HL-60 (cell line): ENCODE measurements around the gene PRKRA.

Experiments
- CTCF ChIP-seq: IDR thresholded peaks from one replicate; pipeline ENCODE4 v1.5.1; 2011; ENCODE audit warnings: low read length, control low read depth, inconsistent platforms; ENCODE audit not compliant: insufficient read depth
- GABPA ChIP-seq: IDR thresholded peaks from 2 replicates; pipeline ENCODE4 v1.6.1; 2012; ENCODE audit warnings: low read depth
- POLR2AphosphoS5 ChIP-seq: IDR thresholded peaks from 2 replicates; pipeline ENCODE4 v1.6.1; 2012; ENCODE audit warnings: low read depth
- REST ChIP-seq: IDR thresholded peaks from 2 replicates; pipeline ENCODE4 v1.6.1; 2012; ENCODE audit warnings: low read depth; ENCODE audit not compliant: insufficient replicate concordance
- SPI1 ChIP-seq: IDR thresholded peaks from 2 replicates; pipeline ENCODE4 v1.6.1; 2012; ENCODE audit warnings: low read depth, mild to moderate bottlenecking, borderline replicate concordance

- TF ChIP-seq CTCF, result no peak
- no peak for TF ChIP-seq POLR2AphosphoS5
- no peak for TF ChIP-seq REST
- no peak for TF ChIP-seq GABPA
- no peak for TF ChIP-seq SPI1
These were observed 41.7 kb downstream of the PRKRA start for GRCh38 chr2:178409261-178409660.
